Measurements from ENCODE around the gene CDC42BPA.

- no peak for TF ChIP-seq UBTF (CRISPR knock-in tag; IDR thresholded peaks at IDR 0.05)
- 0 out of 2 replicates have a peak, but pooled peaks have one; percentile 11 for TF ChIP-seq SAP130 (CRISPR knock-in tag; IDR thresholded peaks at IDR 0.05; ENCODE audit: low read depth)
- no peak for TF ChIP-seq MLX (CRISPR knock-in tag; IDR thresholded peaks at IDR 0.05)
- no peak for TF ChIP-seq KAT2B (IDR thresholded peaks at IDR 0.05; ENCODE audit: borderline replicate concordance, low read depth, low read length)
- no peak for TF ChIP-seq ZNF788 (CRISPR knock-in tag; IDR thresholded peaks at IDR 0.05; ENCODE audit: borderline replicate concordance)
- TF ChIP-seq, protein P1, sequence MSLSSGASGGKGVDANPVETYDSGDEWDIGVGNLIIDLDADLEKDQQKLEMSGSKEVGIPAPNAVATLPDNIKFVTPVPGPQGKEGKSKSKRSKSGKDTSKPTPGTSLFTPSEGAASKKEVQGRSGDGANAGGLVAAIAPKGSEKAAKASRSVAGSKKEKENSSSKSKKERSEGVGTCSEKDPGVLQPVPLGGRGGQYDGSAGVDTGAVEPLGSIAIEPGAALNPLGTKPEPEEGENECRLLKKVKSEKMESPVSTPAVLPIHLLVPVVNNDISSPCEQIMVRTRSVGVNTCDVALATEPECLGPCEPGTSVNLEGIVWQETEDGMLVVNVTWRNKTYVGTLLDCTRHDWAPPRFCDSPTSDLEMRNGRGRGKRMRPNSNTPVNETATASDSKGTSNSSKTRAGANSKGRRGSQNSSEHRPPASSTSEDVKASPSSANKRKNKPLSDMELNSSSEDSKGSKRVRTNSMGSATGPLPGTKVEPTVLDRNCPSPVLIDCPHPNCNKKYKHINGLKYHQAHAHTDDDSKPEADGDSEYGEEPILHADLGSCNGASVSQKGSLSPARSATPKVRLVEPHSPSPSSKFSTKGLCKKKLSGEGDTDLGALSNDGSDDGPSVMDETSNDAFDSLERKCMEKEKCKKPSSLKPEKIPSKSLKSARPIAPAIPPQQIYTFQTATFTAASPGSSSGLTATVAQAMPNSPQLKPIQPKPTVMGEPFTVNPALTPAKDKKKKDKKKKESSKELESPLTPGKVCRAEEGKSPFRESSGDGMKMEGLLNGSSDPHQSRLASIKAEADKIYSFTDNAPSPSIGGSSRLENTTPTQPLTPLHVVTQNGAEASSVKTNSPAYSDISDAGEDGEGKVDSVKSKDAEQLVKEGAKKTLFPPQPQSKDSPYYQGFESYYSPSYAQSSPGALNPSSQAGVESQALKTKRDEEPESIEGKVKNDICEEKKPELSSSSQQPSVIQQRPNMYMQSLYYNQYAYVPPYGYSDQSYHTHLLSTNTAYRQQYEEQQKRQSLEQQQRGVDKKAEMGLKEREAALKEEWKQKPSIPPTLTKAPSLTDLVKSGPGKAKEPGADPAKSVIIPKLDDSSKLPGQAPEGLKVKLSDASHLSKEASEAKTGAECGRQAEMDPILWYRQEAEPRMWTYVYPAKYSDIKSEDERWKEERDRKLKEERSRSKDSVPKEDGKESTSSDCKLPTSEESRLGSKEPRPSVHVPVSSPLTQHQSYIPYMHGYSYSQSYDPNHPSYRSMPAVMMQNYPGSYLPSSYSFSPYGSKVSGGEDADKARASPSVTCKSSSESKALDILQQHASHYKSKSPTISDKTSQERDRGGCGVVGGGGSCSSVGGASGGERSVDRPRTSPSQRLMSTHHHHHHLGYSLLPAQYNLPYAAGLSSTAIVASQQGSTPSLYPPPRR (CRISPR knock-in tag; IDR thresholded peaks at IDR 0.05; ENCODE audit: borderline replicate concordance): no peak
Observed at GRCh38 chr1:227357171-227357926, 39.1 kb upstream of the CDC42BPA start.
